ENCODE measurements around the gene PDXK. TPM values are rescaled to one million over a fixed set of nuclear protein-coding genes. Genes with fewer than 3 reads are reported as not detected.

The PDXK gene
- total and polyA plus RNA-seq, 9 of the 15 experiments (the other 6 are each of a cell fraction or from before 2014, with no cell fraction given) = 5.6 to 162 (median 76.5) TPM

DNA sequence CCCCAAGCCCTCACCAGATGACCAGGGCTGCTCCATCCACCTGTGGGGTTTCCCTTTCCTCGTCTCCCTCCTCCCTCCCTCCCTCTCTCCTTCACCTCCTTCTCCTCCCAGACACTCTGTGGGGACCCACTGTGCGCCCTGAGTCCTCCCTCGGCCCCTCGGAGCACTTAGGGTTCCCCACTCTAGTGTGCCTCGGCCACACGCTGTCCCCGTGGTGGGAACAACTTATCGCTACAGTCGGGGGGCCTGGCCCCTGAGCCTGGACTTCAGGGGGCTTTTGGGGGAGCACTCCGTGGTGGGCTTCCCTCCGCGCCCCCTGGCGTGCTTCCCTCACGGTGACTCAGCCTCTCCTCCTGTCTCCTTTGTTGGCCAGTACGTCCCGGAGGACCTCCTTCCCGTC lies 29.7 kb downstream of the PDXK start:
- intact Hi-C loops (cut with micrococcal nuclease) (no loop called here), in situ Hi-C loops (cut with MboI) (no loop called here)
- Histone ChIP-seq H3K27me3 (ENCODE audit: control insufficient read depth in 2 of 2, insufficient read depth in 2 of 2, low read length in 2 of 2) (no peaks in the 10 kb centered on the region), H2AFZ (ENCODE audit: low read depth, low read length) (no peak overlapping the region), H4K20me1 (replicated peaks; ENCODE audit: control insufficient read depth, insufficient read depth, low read length) (peaks cover 11% of the 10 kb centered on the region; the same call in 1 of the 2 replicates), H3K4me3 (no peak overlapping the region), H3K36me3 (ENCODE audit: control insufficient read depth, insufficient read depth, low read length) (peaks cover 91% of the 10 kb centered on the region; the same call in 2 of the 3 replicates), H3K27ac (ENCODE audit: extremely low read depth, low read depth, low read length) (no peak overlapping the region; the same call in 2 of the 3 replicates), H3K9ac (ENCODE audit: insufficient read depth in 1 of 2, low read depth in 2 of 2, low read length in 2 of 2) (no peak overlapping the region), H3K9me3 (replicated peaks; ENCODE audit: control insufficient read depth, insufficient read depth, low read depth, low read length) (no peaks in the 10 kb centered on the region), H3K79me2 (ENCODE audit: control insufficient read depth, insufficient read depth, low read length) (no peaks in the 10 kb centered on the region), H3K9me1 (ENCODE audit: control insufficient read depth, insufficient read depth, low read length) (no peaks in the 10 kb centered on the region), H3K4me2 (ENCODE audit: insufficient read depth, low read length) (no peak overlapping the region), H3K4me1 (replicated peaks in 1 of 2; ENCODE audit: control insufficient read depth in 2 of 2, insufficient read depth in 2 of 2, low read length in 2 of 2) (peaks cover 7 to 38% of the 10 kb centered on the region in 2 experiments; a peak in 4 of 5 replicates)
- DNase-seq (ENCODE audit: extremely low read depth in 1 of 4, low spot score in 3 of 4) (no peak), FAIRE-seq (no peak), ATAC-seq (no peak)
- POLR2A ChIA-PET = interaction anchor here (1.0 to 1.9 kb wide), 3 partner anchors 10 to 18 kb away, joined by 4 to 11 read pairs (median 7); no protein-coding TSS in a partner anchor
- 94% methylated on average over 14 of the region's 17 CpGs for WGBS (ENCODE audit: insufficient coverage, low coverage, missing lambda C conversion rate)
- no TSS peak for BruUV-seq (replicated peaks)
- CTCF ChIA-PET (ENCODE audit: low intra/inter-chr PET ratio) = no interaction called here
- no peak for TF ChIP-seq ARHGAP35 (IDR thresholded peaks at IDR 0.05; ENCODE audit: partially characterized antibody)
- no peak for TF ChIP-seq BMI1 (IDR thresholded peaks at IDR 0.05; ENCODE audit: low read length)
- peak; percentile 54 for TF ChIP-seq RBM22 (IDR thresholded peaks at IDR 0.05; ENCODE audit: low read depth, low read length, poor library complexity, severe bottlenecking)
- peak; percentile 55 for TF ChIP-seq POLR2G (IDR thresholded peaks at IDR 0.05; ENCODE audit: low read depth, low read length)
- no peak for TF ChIP-seq TBP (optimal IDR thresholded peaks at IDR 0.05; ENCODE audit: low read depth, low read length)
- TF ChIP-seq ZKSCAN1 (IDR thresholded peaks at IDR 0.05; ENCODE audit: low read depth, low read length) = peak; percentile 73

Data from K562 (cell line).